BE2C (cell line): Measurements from ENCODE around the gene NRXN3.

Experiments
- DNase-seq: peaks from one replicate; pipeline ENCODE4 v3.0.0-alpha.2; 2020
- H3K27me3 ChIP-seq: fragments of 250-450 bp; sonication (Bioruptor Pico); 2 replicates; pipeline ENCODE4 v1.5.1; 2020; ENCODE audit warnings: mild to moderate bottlenecking
- H3K36me3 ChIP-seq: fragments of 250-450 bp; sonication (Bioruptor Pico); 2 replicates; pipeline ENCODE4 v1.5.1; 2020; ENCODE audit warnings: mild to moderate bottlenecking
- H3K4me1 ChIP-seq: fragments of 250-450 bp; sonication (Bioruptor Pico); 2 replicates; pipeline ENCODE4 v1.5.1; 2020
- H3K4me3 ChIP-seq: 2 replicates; pipeline ENCODE4 v1.5.1; 2011; ENCODE audit warnings: low read depth, low read length
- H3K9me3 ChIP-seq: fragments of 250-450 bp; sonication (Bioruptor Pico); 2 replicates; pipeline ENCODE4 v1.5.1; 2020
- CTCF ChIP-seq: IDR thresholded peaks from 2 replicates; pipeline ENCODE4 v1.5.1; 2012; ENCODE audit warnings: mild to moderate bottlenecking, low read depth, low read length

Gene NRXN3

GRCh38 chr14:78329371-78329770, 159.2 kb downstream of the NRXN3 start:
- DNase-seq, result no peak
- no peak overlapping the region for H3K4me3 ChIP-seq
- no peaks in the 10 kb centered on the region for H3K4me1 ChIP-seq
- no peaks in the 10 kb centered on the region for H3K36me3 ChIP-seq
- TF ChIP-seq CTCF, result no peak
- no peaks in the 10 kb centered on the region for H3K27me3 ChIP-seq
- H3K9me3 ChIP-seq, result no peaks in the 10 kb centered on the region

- DNase-seq, result no peak
- no peak overlapping the region for H3K4me3 ChIP-seq
These were observed 165.4 kb downstream of the NRXN3 start for GRCh38 chr14:78335531-78335930.

GRCh38 chr14:78340250-78340649, 170.1 kb downstream of the NRXN3 start:
- DNase-seq, result no peak
- no peaks in the 10 kb centered on the region for H3K36me3 ChIP-seq
- no peaks in the 10 kb centered on the region for H3K4me1 ChIP-seq
- TF ChIP-seq CTCF, result no peak
- no peaks in the 10 kb centered on the region for H3K9me3 ChIP-seq
- no peak overlapping the region for H3K4me3 ChIP-seq
- no peaks in the 10 kb centered on the region for H3K27me3 ChIP-seq

More at GRCh38 chr14:78335531-78335930, 165.4 kb downstream of the NRXN3 start:
- no peaks in the 10 kb centered on the region for H3K36me3 ChIP-seq
- H3K9me3 ChIP-seq, result no peaks in the 10 kb centered on the region
- H3K4me1 ChIP-seq, result no peaks in the 10 kb centered on the region
- TF ChIP-seq CTCF, result no peak
- H3K27me3 ChIP-seq, result no peaks in the 10 kb centered on the region

GRCh38 chr14:78341827-78342389, 171.7 kb downstream of the NRXN3 start:
- DNase-seq, result no peak
- H3K4me3 ChIP-seq, result no peak overlapping the region
- H3K27me3 ChIP-seq, result no peaks in the 10 kb centered on the region
- no peaks in the 10 kb centered on the region for H3K4me1 ChIP-seq
- H3K36me3 ChIP-seq, result no peaks in the 10 kb centered on the region
- no peak for TF ChIP-seq CTCF
- no peaks in the 10 kb centered on the region for H3K9me3 ChIP-seq

GRCh38 chr14:78342879-78343278, 172.7 kb downstream of the NRXN3 start:
- no peaks in the 10 kb centered on the region for H3K9me3 ChIP-seq
- no peak for TF ChIP-seq CTCF

GRCh38 chr14:78344290-78344689, 174.1 kb downstream of the NRXN3 start:
- Histone ChIP-seq H3K4me3 (no peak overlapping the region), H3K4me1 (no peaks in the 10 kb centered on the region), H3K9me3 (no peaks in the 10 kb centered on the region), H3K36me3 (no peaks in the 10 kb centered on the region), H3K27me3 (no peaks in the 10 kb centered on the region)
- DNase-seq, result no peak
- TF ChIP-seq CTCF, result no peak

More at GRCh38 chr14:78342879-78343278, 172.7 kb downstream of the NRXN3 start:
- Histone ChIP-seq H3K4me1 (no peaks in the 10 kb centered on the region), H3K36me3 (no peaks in the 10 kb centered on the region), H3K27me3 (no peaks in the 10 kb centered on the region), H3K4me3 (no peak overlapping the region)
- no peak for DNase-seq
